AG04450 (cell line): ENCODE data around the gene IPO11. TPM values are rescaled to one million over a fixed set of nuclear protein-coding genes. Genes with fewer than 3 reads are reported as not detected.

Source experiments
- CTCF ChIA-PET: fragments of 300-600, 350-600 bp; formaldehyde crosslinking; extraction: SDS; loops from one replicate; lab custom pipeline; 2022; ENCODE audit warnings: antibody characterized with exemption, inconsistent platforms; lab: Charles Lee
- POLR2A ChIA-PET: fragments of 350-600 bp; formaldehyde crosslinking; extraction: SDS; loops from one replicate; lab custom pipeline; 2021; ENCODE audit warnings: antibody characterized with exemption, inconsistent platforms; lab: Yijun Ruan, JAX
- DNase-seq: peaks from one replicate; pipeline ENCODE4 v3.0.0-alpha.2; 2011; ENCODE audit warnings: low read depth, low spot score
- H3K27ac ChIP-seq: one replicate; pipeline ENCODE4 v1.5.1; 2012; ENCODE audit warnings: low read depth, low read length, control low read depth
- H3K27me3 ChIP-seq: one replicate; pipeline ENCODE4 v1.6.0; 2012; ENCODE audit warnings: low read length; ENCODE audit not compliant: control insufficient read depth, insufficient read depth
- H3K4me3 ChIP-seq: 2 replicates; pipeline ENCODE4 v1.5.1; 2011; ENCODE audit warnings: mild to moderate bottlenecking, low read depth, low read length, control low read depth
- H3K9me3 ChIP-seq: 2 replicates; pipeline ENCODE4 v1.5.1; 2012; ENCODE audit warnings: low read length; ENCODE audit not compliant: control insufficient read depth, insufficient read depth
- CTCF ChIP-seq: IDR thresholded peaks from 2 replicates; pipeline ENCODE4 v1.5.1; 2011; ENCODE audit warnings: low read depth, low read length, control low read depth, inconsistent platforms
- polyA plus RNA-seq: library from polyadenylated mRNA; depleted of rRNA; stranded (reverse); fragments of >200 nt; gene quantifications from 2 replicates; pipeline ENCODE4 v1.2.3, GENCODE V29; 2011

IPO11 gene
- polyA plus RNA-seq, 1 experiment: 24.0 TPM

DNA sequence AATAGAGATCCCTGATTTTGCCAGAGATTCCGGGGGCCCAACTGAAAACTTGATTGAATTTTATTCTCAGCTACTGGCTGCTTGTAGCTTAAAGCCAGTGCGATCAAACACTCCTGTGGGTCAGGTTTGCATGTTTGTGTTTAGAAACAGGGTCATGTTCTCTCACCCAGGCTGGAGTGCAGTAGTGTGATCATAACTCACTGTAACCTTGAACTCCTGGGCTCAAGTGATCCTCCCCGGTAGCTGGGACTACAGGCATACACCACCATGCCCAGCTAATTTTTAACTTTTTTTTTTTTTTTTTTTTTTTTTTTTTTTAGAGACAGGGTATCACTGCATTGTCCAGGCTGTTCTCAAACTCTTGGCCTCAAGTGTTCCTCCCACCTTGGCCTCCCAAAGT lies 232.7 kb downstream of the IPO11 start:
- ChIA-PET CTCF (interaction anchor here (0.6 kb wide), 1 partner anchor 45 kb away, joined by 3 read pairs; no protein-coding TSS in a partner anchor), POLR2A (no interaction called here)
- Histone ChIP-seq H3K27ac (no peak overlapping the region), H3K9me3 (no peaks in the 10 kb centered on the region), H3K27me3 (no peaks in the 10 kb centered on the region), H3K4me3 (no peak overlapping the region)
- TF ChIP-seq CTCF: no peak
- DNase-seq: no peak

GRCh38 chr5:62647241-62647640 lies 234.7 kb downstream of the IPO11 start:
- no peak overlapping the region for H3K27ac ChIP-seq
- ChIA-PET CTCF (no interaction called here), POLR2A (no interaction called here)
- TF ChIP-seq CTCF: no peak
- no peak overlapping the region for H3K4me3 ChIP-seq
- DNase-seq: no peak
- no peaks in the 10 kb centered on the region for H3K27me3 ChIP-seq
- H3K9me3 ChIP-seq: no peaks in the 10 kb centered on the region

- Histone ChIP-seq H3K9me3 (no peaks in the 10 kb centered on the region), H3K4me3 (no peak overlapping the region), H3K27me3 (no peaks in the 10 kb centered on the region), H3K27ac (no peak overlapping the region)
- no peak for DNase-seq
- ChIA-PET CTCF (no interaction called here), POLR2A (no interaction called here)
- no peak for TF ChIP-seq CTCF
Measured at GRCh38 chr5:62649025-62649424, 236.5 kb downstream of the IPO11 start.

DNA sequence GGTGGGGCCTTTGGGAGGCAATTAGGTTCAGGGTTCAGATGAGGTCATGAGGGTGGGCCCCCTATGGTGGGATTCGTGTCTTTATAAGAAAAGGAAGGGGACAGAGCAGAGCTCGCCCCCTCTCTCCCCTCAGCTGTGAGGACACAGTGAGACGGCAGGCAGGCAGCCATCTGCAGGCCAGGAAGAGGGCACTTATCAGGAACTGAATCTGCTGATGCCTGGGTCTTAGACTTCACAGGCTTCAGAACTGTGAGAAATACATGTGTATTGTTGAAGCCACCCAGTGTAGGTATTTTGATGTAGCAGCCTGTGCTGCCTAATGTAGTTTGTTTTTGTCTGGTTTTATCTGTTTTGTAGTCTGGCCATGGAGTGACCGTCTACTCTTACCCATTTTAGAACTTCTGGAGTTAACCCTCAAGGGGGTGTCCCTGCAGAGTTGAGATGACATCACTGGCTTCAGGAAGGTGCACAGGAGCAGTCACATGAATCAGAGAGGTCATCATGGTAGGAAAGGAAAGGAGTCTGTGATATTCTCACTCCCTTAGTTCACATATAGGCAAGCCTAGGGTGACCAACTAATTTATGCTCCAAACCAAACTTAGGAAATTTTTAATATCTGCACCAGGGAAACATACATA lies 237.0 kb downstream of the IPO11 start:
- Histone ChIP-seq H3K27me3 (no peaks in the 10 kb centered on the region), H3K9me3 (no peaks in the 10 kb centered on the region), H3K4me3 (no peak overlapping the region), H3K27ac (no peak overlapping the region)
- DNase-seq: no peak
- ChIA-PET POLR2A (no interaction called here), CTCF (no interaction called here)
- no peak for TF ChIP-seq CTCF

- no peaks in the 10 kb centered on the region for H3K27me3 ChIP-seq
- H3K27ac ChIP-seq: no peak overlapping the region
- ChIA-PET POLR2A (no interaction called here), CTCF (no interaction called here)
- no peak overlapping the region for H3K4me3 ChIP-seq
- TF ChIP-seq CTCF: no peak
- no peaks in the 10 kb centered on the region for H3K9me3 ChIP-seq
- no peak for DNase-seq
Measured at GRCh38 chr5:62650197-62650596, 237.6 kb downstream of the IPO11 start.
